Keratinocyte (primary cell): ENCODE data around the gene SLC41A1. TPM values are rescaled to one million over a fixed set of nuclear protein-coding genes. Genes with fewer than 3 reads are reported as not detected.

Source experiments
- DNase-seq: peaks from one replicate; pipeline ENCODE4 v3.0.0-alpha.2; 2011; ENCODE audit warnings: low read depth, missing footprints, low spot score
- FAIRE-seq: peaks from 2 replicates; lab custom pipeline; 2011; peaks lifted over from hg19 to GRCh38; lab: Jason Lieb, UNC
- H2AFZ ChIP-seq: 2 replicates; pipeline ENCODE4 v1.6.0; 2012; ENCODE audit warnings: low read length, control low read depth, inconsistent platforms; ENCODE audit not compliant: control insufficient read depth
- H3K27ac ChIP-seq: 2 replicates; pipeline ENCODE4 v1.5.1; 2011; ENCODE audit warnings: low read length; ENCODE audit not compliant: control insufficient read depth, insufficient read depth
- H3K27me3 ChIP-seq: 3 replicates; pipeline ENCODE4 v1.6.0; 2011; ENCODE audit warnings: low read length; ENCODE audit not compliant: control insufficient read depth, insufficient read depth; ENCODE audit errors: extremely low read depth
- H3K36me3 ChIP-seq, 2 experiments: 2 replicates in 1 of 2; 3 replicates in 1 of 2; pipeline ENCODE4 v1.5.1; 2011; ENCODE audit warnings: low read length in 2 of 2, mild to moderate bottlenecking in 1 of 2; ENCODE audit not compliant: control insufficient read depth in 2 of 2, insufficient read depth in 2 of 2; ENCODE audit errors: extremely low read depth in 1 of 2
- H3K4me1 ChIP-seq: 3 replicates; pipeline ENCODE4 v1.5.1; 2011; ENCODE audit warnings: low read length; ENCODE audit not compliant: control insufficient read depth, insufficient read depth; ENCODE audit errors: extremely low read depth
- H3K4me2 ChIP-seq: 3 replicates; pipeline ENCODE4 v1.6.0; 2011; ENCODE audit warnings: low read depth, low read length; ENCODE audit not compliant: control insufficient read depth, insufficient read depth; ENCODE audit errors: extremely low read depth
- H3K4me3 ChIP-seq, 3 experiments: fragments of 200-600 bp in 1 of 3; sonication (generic) in 1 of 3; 2 replicates in 2 of 3; 3 replicates in 1 of 3; pipeline ENCODE4 v1.5.1; 2011 to 2016; ENCODE audit warnings: low read length in 3 of 3, mild to moderate bottlenecking in 3 of 3, control low read depth in 2 of 3, inconsistent platforms in 1 of 3, low read depth in 1 of 3, mixed read lengths in 1 of 3, mixed run types in 1 of 3, moderate library complexity in 1 of 3; ENCODE audit not compliant: control insufficient read depth in 2 of 3, insufficient read depth in 2 of 3; ENCODE audit errors: extremely low read depth in 1 of 3
- H3K79me2 ChIP-seq: 2 replicates; pipeline ENCODE4 v1.6.0; 2012; ENCODE audit warnings: low read length; ENCODE audit not compliant: control insufficient read depth, insufficient read depth
- H3K9ac ChIP-seq: 3 replicates; pipeline ENCODE4 v1.6.0; 2011; ENCODE audit warnings: low read length; ENCODE audit not compliant: control insufficient read depth, insufficient read depth; ENCODE audit errors: extremely low read depth
- H3K9me1 ChIP-seq: 3 replicates; pipeline ENCODE4 v1.6.0; 2011; ENCODE audit warnings: low read length; ENCODE audit not compliant: control insufficient read depth, insufficient read depth; ENCODE audit errors: extremely low read depth
- H3K9me3 ChIP-seq: 2 replicates; pipeline ENCODE4 v1.5.1; 2012; ENCODE audit warnings: low read depth, low read length; ENCODE audit not compliant: control insufficient read depth
- H4K20me1 ChIP-seq: 3 replicates; pipeline ENCODE4 v1.6.0; 2011; ENCODE audit warnings: low read length; ENCODE audit not compliant: control insufficient read depth, insufficient read depth; ENCODE audit errors: extremely low read depth
- EZH2 ChIP-seq: IDR thresholded peaks from one replicate; pipeline ENCODE4 v1.6.1; 2012; ENCODE audit warnings: inconsistent platforms, mild to moderate bottlenecking, low read length, moderate library complexity
- dilution Hi-C: fragments of 300-500 bp; cut with MboI; formaldehyde crosslinking; loops from one replicate; pipeline ENCODE4 v1.7.0; 2020; ENCODE audit warnings: low sequenced_read_pairs; ENCODE audit not compliant: extremely low pct_ligation_motif_present
- polyA plus RNA-seq, 5 experiments: library from polyadenylated mRNA; depleted of rRNA in 3 of 5; stranded (reverse) in 3 of 5; stranded (forward) in 1 of 5; unstranded in 1 of 5; fragments of >200 nt; gene quantifications; 1 replicate in 1 of 5; 2 replicates in 3 of 5; 3 replicates in 1 of 5; pipeline versions ENCODE4 v1.2.1 to v1.2.3, GENCODE V29; 2011 to 2012; ENCODE audit warnings: missing spikeins in 2 of 5, low read depth in 1 of 5, low replicate concordance in 1 of 5
- TF ChIP-seq, protein P1 (sequence below), 3 experiments: IDR thresholded peaks in 1 of 3; conservative IDR thresholded peaks in 1 of 3; optimal IDR thresholded peaks in 1 of 3; 2 replicates in 2 of 3; 3 replicates in 1 of 3; pipeline versions ENCODE3 to v1.5.1; 2011; ENCODE audit warnings: low read length in 3 of 3, mild to moderate bottlenecking in 3 of 3, moderate library complexity in 2 of 3, control low read depth in 1 of 3, inconsistent platforms in 1 of 3; ENCODE audit not compliant: insufficient read depth in 2 of 3; ENCODE audit errors: extremely low read depth in 1 of 3

SLC41A1 gene
- polyA plus RNA-seq, 1 donor (not counting 4 experiments of a cell fraction or from before 2014, with no cell fraction given): 21.7 TPM

DNA sequence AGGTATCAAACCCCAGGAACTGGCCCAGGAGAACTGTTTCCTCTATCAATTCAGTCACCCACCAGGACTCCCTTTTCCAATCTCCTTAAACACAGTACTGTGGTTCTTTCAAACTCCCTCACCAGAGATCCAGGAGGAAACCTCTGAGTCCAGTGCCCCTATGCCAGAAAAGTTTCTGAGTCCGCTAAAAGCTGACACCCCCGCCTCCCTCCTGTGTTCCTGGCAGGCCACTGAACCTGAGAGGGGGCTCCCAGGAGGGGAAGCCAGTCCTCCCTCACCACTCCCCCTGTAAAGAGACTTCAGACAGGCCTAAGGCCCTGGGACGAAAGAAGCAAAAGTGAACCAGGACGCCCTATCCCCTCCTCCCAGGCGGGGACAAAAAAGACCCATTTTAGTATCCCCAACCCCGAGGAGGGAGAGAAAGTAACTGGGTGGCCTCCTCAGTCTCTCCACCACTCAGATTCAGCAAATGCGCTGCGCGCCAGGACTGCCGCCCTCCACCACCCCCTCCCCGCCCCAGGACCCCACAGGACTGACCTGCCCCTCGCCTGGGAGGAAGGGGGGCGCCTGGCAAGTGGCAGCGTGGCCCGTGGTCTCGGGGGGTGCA, 624 bp downstream of the SLC41A1 start:
- no peak overlapping the region for H2AFZ ChIP-seq
- dilution Hi-C loops: no loop called here

DNA sequence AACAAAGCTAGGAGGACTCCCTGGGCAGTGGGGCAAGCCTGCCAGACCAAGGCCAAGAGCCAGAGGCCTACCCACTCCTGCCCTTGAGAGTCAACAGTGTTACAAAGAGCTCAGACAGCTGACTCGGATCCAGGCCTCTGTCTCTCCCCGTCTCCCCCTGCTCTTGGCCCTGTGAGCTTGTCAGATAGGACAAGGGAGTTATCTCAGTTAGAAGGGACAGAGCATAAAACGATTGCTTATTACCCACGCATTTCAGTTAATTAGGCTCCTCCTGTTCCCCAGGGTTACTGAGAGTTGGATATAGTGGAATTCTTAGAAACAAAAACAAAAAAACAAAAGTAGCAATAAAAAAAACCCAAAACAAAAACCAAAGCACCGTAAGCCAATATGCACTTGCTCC, 1.3 kb downstream of the SLC41A1 start:
- Histone ChIP-seq H3K79me2 (peaks cover 12% of the 10 kb centered on the region), H3K27ac (no peak overlapping the region), H3K4me1 (peaks cover 19% of the 10 kb centered on the region), H3K9me3 (no peaks in the 10 kb centered on the region), H3K27me3 (no peaks in the 10 kb centered on the region), H3K4me3 (peak overlapping the region in 2 of 3 experiments; percentile 82 to 89), H3K9ac (peak overlapping the region; percentile 31), H2AFZ (no peak overlapping the region), H3K9me1 (no peaks in the 10 kb centered on the region), H4K20me1 (no peaks in the 10 kb centered on the region), H3K4me2 (peak overlapping the region; percentile 99), H3K36me3 (peaks cover 8 to 15% of the 10 kb centered on the region in 2 experiments)
- DNase-seq (no peak), FAIRE-seq (no peak)
- TF ChIP-seq, protein P1, sequence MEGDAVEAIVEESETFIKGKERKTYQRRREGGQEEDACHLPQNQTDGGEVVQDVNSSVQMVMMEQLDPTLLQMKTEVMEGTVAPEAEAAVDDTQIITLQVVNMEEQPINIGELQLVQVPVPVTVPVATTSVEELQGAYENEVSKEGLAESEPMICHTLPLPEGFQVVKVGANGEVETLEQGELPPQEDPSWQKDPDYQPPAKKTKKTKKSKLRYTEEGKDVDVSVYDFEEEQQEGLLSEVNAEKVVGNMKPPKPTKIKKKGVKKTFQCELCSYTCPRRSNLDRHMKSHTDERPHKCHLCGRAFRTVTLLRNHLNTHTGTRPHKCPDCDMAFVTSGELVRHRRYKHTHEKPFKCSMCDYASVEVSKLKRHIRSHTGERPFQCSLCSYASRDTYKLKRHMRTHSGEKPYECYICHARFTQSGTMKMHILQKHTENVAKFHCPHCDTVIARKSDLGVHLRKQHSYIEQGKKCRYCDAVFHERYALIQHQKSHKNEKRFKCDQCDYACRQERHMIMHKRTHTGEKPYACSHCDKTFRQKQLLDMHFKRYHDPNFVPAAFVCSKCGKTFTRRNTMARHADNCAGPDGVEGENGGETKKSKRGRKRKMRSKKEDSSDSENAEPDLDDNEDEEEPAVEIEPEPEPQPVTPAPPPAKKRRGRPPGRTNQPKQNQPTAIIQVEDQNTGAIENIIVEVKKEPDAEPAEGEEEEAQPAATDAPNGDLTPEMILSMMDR (optimal IDR thresholded peaks at IDR 0.05 in 1 of 3, IDR thresholded peaks at IDR 0.05 in 1 of 3, conservative IDR thresholded peaks at IDR 0.05 in 1 of 3; ENCODE audit: extremely low read depth in 1 of 3, insufficient read depth in 2 of 3, low read length in 3 of 3): no peak
- no peak for TF ChIP-seq EZH2
- dilution Hi-C loops: no loop called here

More for the DNA sequence above, 624 bp downstream of the SLC41A1 start:
- peak overlapping the region; percentile 43 for H3K9ac ChIP-seq
- H4K20me1 ChIP-seq: no peaks in the 10 kb centered on the region
- H3K4me3 ChIP-seq: peak overlapping the region; percentile 78 to 89 (median 82)
- H3K27me3 ChIP-seq: no peaks in the 10 kb centered on the region
- peaks cover 19% of the 10 kb centered on the region for H3K4me1 ChIP-seq
- no peak for DNase-seq
- no peaks in the 10 kb centered on the region for H3K9me3 ChIP-seq
- peaks cover 8% of the 10 kb centered on the region for H3K79me2 ChIP-seq
- no peaks in the 10 kb centered on the region for H3K9me1 ChIP-seq
- TF ChIP-seq EZH2: no peak
- TF ChIP-seq, protein P1 (optimal IDR thresholded peaks at IDR 0.05 in 1 of 3, IDR thresholded peaks at IDR 0.05 in 1 of 3, conservative IDR thresholded peaks at IDR 0.05 in 1 of 3; ENCODE audit: extremely low read depth in 1 of 3, insufficient read depth in 2 of 3, low read length in 3 of 3): no peak
- H3K27ac ChIP-seq: peak overlapping the region; percentile 80
- FAIRE-seq: no peak
- peaks cover 8 to 13% of the 10 kb centered on the region in 2 experiments for H3K36me3 ChIP-seq
- peak overlapping the region; percentile 99 for H3K4me2 ChIP-seq
